Measurements from ENCODE around the gene PARVB.

PARVB gene

DNA sequence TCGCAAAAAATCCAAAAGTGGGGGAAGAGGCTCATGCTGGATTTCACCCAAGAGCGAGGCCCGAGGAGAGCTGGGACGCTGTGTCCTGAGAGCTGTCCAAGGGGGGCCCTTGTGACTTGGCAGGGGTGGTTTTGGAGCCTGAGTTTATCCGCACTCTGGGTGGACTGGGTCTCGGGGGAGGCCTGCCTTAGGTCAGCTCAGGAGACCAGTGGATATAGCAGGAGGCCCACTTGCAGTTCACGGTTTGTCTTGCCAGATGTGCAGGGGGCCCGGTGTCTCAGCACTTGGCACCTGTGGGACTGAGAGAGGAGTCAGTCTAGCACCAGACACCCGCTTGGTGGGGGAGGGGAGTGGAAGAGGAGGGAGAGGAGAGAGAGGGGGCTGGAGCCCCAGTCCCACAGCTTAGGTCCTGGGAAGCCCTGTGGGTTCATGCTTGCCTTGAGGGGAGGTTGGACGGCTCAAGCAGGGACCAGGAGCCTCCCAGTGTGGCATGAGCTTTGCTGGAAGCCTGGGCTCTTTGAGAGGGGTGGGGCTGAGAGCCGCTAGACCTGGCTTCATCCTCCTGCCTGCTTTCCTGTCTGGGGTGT is 33.4 kb downstream of the PARVB start:
- in situ Hi-C loops (cut with HindIII; ENCODE audit: low sequenced_read_pairs) = no loop called here
- H3K4me3 ChIP-seq (ENCODE audit: low read depth, low read length) = no peak overlapping the region
- no peak for TF ChIP-seq CTCF (IDR thresholded peaks at IDR 0.05; ENCODE audit: low read depth, low read length)
- no peak for DNase-seq (ENCODE audit: low read depth, low spot score)

DNA sequence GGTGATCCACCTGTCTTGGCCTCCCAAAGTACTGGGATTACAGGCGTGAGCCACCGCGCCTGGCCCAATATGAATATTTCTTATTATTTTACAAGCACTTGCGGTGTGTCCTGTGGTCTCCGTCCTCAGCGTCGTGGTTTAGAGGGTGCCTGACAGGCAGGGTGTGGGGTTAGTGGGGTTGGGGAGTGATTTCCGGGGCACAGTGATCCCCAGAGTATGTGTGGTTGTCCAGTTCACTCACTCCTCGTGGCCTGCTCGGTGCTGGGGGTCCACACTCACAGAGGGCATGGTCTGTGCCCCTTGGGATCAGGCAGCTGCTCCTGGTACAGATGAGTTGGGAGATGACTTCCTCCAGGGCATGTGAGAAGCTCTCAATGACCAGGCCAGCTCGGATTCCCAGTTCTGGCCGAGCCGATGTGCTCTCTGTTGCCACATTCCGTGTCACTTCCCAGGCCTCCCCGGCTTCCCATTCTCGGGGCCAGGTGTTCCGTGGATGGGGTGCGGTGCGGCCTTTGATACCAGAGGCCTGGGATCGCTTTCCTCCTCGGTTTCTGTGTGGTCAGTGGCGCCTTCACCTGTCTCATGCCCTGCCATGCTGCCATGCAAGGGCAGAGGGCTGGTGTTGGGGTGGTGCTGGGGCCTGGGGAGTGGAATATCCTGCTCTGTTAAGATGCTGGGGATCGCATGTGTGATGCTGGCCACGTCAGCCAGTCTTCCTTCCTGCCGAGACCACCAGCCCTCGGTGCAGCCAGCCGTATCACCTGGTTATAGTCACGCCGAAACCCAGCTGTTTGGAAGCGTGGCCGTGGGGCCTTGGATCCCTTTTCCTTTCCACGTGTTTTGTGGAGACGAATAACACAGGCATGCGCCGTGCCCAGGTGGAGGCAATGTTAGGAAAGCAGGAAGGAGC is 39.6 kb downstream of the PARVB start:
- in situ Hi-C loops (cut with HindIII; ENCODE audit: low sequenced_read_pairs) = no loop called here

DNA sequence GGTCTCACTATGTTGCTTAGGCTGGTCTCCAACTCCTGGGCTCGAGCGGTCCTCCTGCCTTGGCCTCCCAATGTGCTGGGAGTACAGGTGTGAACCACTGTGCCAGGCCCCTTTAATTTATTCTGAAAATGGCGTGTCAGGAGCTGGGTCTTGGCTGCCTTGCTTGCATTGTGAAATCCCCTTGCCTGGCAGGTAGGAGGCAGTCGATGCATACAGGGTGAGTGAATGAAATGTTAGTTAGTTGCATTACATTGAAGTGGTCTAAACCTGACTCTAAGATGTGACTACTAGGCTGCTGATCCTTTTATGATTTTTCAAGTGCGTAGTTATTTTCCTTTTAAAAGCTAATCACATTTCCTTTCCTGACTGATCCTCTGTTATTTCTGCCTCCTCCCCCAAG is 42.9 kb downstream of the PARVB start:
- no peak overlapping the region for H3K4me3 ChIP-seq (ENCODE audit: low read depth, low read length)
- in situ Hi-C loops (cut with HindIII; ENCODE audit: low sequenced_read_pairs) = no loop called here
- no peak for TF ChIP-seq CTCF (IDR thresholded peaks at IDR 0.05; ENCODE audit: low read depth, low read length)
- no peak for DNase-seq (ENCODE audit: low read depth, low spot score)

More for the DNA sequence above, 39.6 kb downstream of the PARVB start:
- no peak overlapping the region for H3K4me3 ChIP-seq (ENCODE audit: low read depth, low read length)
- DNase-seq (ENCODE audit: low read depth, low spot score) = no peak
- TF ChIP-seq CTCF (IDR thresholded peaks at IDR 0.05; ENCODE audit: low read depth, low read length) = no peak

DNA sequence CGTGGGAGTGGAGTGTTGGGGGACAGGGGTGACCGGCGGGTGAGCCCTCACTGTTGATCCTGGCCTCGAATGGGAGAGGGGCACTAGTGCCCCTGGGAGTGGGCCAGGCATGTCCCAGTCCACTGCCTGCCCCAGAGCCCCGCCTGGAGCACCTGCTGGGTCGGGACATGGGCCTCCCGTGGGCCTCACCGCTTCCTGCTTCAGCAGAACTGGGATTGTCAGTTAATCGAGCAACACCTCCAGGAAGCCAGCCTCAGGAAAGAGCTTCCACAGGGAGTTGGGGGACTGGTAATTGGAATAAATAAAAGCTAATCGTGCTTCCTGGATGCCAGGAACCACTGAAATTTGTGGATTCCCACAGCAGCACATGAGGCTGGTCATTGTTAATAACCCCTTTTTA is 43.8 kb downstream of the PARVB start:
- no peak for DNase-seq (ENCODE audit: low read depth, low spot score)
- no peak for TF ChIP-seq CTCF (IDR thresholded peaks at IDR 0.05; ENCODE audit: low read depth, low read length)
- no peak overlapping the region for H3K4me3 ChIP-seq (ENCODE audit: low read depth, low read length)
- in situ Hi-C loops (cut with HindIII; ENCODE audit: low sequenced_read_pairs) = no loop called here

- in situ Hi-C loops (cut with HindIII; ENCODE audit: low sequenced_read_pairs) = no loop called here
- TF ChIP-seq CTCF (IDR thresholded peaks at IDR 0.05; ENCODE audit: low read depth, low read length) = no peak
- H3K4me3 ChIP-seq (ENCODE audit: low read depth, low read length) = no peak overlapping the region
- no peak for DNase-seq (ENCODE audit: low read depth, low spot score)
Observed at GRCh38 chr22:44068422-44069191, 44.5 kb downstream of the PARVB start.

DNA sequence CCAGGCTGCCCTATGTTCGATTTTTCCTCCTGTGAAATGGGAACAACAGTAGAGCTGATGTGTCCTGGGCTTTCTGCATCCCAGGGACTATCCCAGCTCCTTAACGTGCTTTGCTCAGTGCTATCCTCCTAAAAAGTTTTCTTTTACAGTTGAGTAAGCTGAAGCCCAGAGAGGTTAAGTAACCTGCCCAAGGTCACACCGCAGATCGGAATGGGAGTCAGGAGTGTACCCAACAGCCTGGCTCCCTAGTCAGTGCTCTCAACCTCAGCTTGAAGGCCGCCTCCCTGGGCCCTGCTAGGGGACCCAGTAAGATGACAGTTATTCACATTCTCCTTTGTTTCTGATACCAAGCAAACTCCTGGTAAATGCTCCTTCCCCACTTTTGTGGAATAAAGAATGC is 45.9 kb downstream of the PARVB start:
- TF ChIP-seq CTCF (IDR thresholded peaks at IDR 0.05; ENCODE audit: low read depth, low read length) = no peak
- no peak overlapping the region for H3K4me3 ChIP-seq (ENCODE audit: low read depth, low read length)
- no peak for DNase-seq (ENCODE audit: low read depth, low spot score)
- in situ Hi-C loops (cut with HindIII; ENCODE audit: low sequenced_read_pairs) = no loop called here

Data from astrocyte of the spinal cord (primary cell).